Neural cell (in vitro differentiated cells): ENCODE data around the gene MEIS3. TPM values are rescaled to one million over a fixed set of nuclear protein-coding genes. Genes with fewer than 3 reads are reported as not detected.

Experiments
- H2AFZ ChIP-seq: fragments of 200-600, 300-800 bp; sonication (generic), shearing (Covaris generic); 2 replicates; pipeline ENCODE4 v1.6.0; 2014; ENCODE audit warnings: low read depth, mild to moderate bottlenecking, antibody characterized with exemption, low read length, moderate library complexity
- H3F3A ChIP-seq: fragments of 200-600 bp; shearing (Covaris generic); 2 replicates; pipeline ENCODE4 v1.6.1; 2016; ENCODE audit warnings: mild to moderate bottlenecking, moderate library complexity, mixed read lengths, antibody characterized with exemption, low read length; ENCODE audit not compliant: insufficient read depth, poor library complexity, severe bottlenecking
- H3K27ac ChIP-seq: fragments of 200-600, 300-800 bp; sonication (generic), shearing (Covaris generic); 2 replicates; pipeline ENCODE4 v1.5.1; 2014; ENCODE audit warnings: mild to moderate bottlenecking, low read length, moderate library complexity
- H3K27me3 ChIP-seq: fragments of 300-800, 200-600 bp; sonication (generic), shearing (Covaris generic); 2 replicates; pipeline ENCODE4 v1.6.0; 2014; ENCODE audit warnings: mild to moderate bottlenecking, low read depth, low read length, moderate library complexity; ENCODE audit not compliant: insufficient read depth
- H3K36me3 ChIP-seq: fragments of 300-800, 200-600 bp; sonication (generic), shearing (Covaris generic); 2 replicates; pipeline ENCODE4 v1.5.1; 2014; ENCODE audit warnings: mild to moderate bottlenecking, antibody characterized with exemption, low read length, moderate library complexity; ENCODE audit not compliant: insufficient read depth
- H3K4me2 ChIP-seq: fragments of 300-800, 200-600 bp; sonication (generic), shearing (Covaris generic); 2 replicates; pipeline ENCODE4 v1.6.0; 2014; ENCODE audit warnings: mild to moderate bottlenecking, low read length
- H3K4me3 ChIP-seq: fragments of 300-800, 200-600 bp; sonication (generic), shearing (Covaris generic); 2 replicates; pipeline ENCODE4 v1.5.1; 2014; ENCODE audit warnings: mild to moderate bottlenecking, low read length, moderate library complexity
- H3K79me2 ChIP-seq: fragments of 200-600 bp; shearing (Covaris generic); replicated peaks from 2 replicates; pipeline ENCODE4 v1.6.0; 2014; ENCODE audit warnings: mild to moderate bottlenecking, low read length, moderate library complexity; ENCODE audit not compliant: insufficient read depth
- H3K9ac ChIP-seq: fragments of 300-800, 200-600 bp; sonication (generic), shearing (Covaris generic); 2 replicates; pipeline ENCODE4 v1.6.1; 2016; ENCODE audit warnings: mild to moderate bottlenecking, low read length, mixed read lengths
- H3K9me2 ChIP-seq: fragments of 200-600 bp; shearing (Covaris generic); 2 replicates; pipeline ENCODE4 v1.6.1; 2016; ENCODE audit warnings: mild to moderate bottlenecking, low read length, mixed read lengths; ENCODE audit not compliant: insufficient read depth
- H3K9me3 ChIP-seq: fragments of 200-600, 300-800 bp; sonication (generic), shearing (Covaris generic); 2 replicates; pipeline ENCODE4 v1.6.1; 2016; ENCODE audit warnings: mild to moderate bottlenecking, mixed run types, low read length, moderate library complexity, mixed read lengths
- H4K20me1 ChIP-seq: fragments of 200-600 bp; shearing (Covaris generic); 2 replicates; pipeline ENCODE4 v1.6.1; 2016; ENCODE audit warnings: mild to moderate bottlenecking, mixed run types; ENCODE audit not compliant: insufficient read depth
- EP300 ChIP-seq: fragments of 450-650 bp; conservative IDR thresholded peaks from 2 replicates; pipeline ENCODE4 v1.6.1; 2014; ENCODE audit warnings: antibody characterized with exemption, mild to moderate bottlenecking, moderate library complexity; ENCODE audit not compliant: poor library complexity, severe bottlenecking
- EZH2 ChIP-seq: fragments of 200-600, 300-800 bp; shearing (Covaris generic), sonication (generic); IDR thresholded peaks from 2 replicates; pipeline ENCODE4 v1.6.1; 2014; ENCODE audit warnings: antibody characterized with exemption, low read length, borderline replicate concordance, mild to moderate bottlenecking; ENCODE audit not compliant: insufficient read depth, poor library complexity, severe bottlenecking
- MXI1 ChIP-seq: fragments of 450-650 bp; conservative IDR thresholded peaks from 2 replicates; pipeline ENCODE4 v1.6.1; 2014; ENCODE audit warnings: antibody characterized with exemption, mild to moderate bottlenecking; ENCODE audit not compliant: poor library complexity, severe bottlenecking
- POLR2AphosphoS5 ChIP-seq: IDR thresholded peaks from 2 replicates; pipeline ENCODE4 v1.6.1; 2012
- TAF1 ChIP-seq: IDR thresholded peaks from 2 replicates; pipeline ENCODE4 v1.6.1; 2012; ENCODE audit warnings: low read depth
- polyA plus RNA-seq: library from polyadenylated mRNA; depleted of rRNA; stranded (reverse); fragments of >200 nt; gene quantifications from 2 replicates; pipeline ENCODE4 v1.2.3, GENCODE V29; 2014
- TF ChIP-seq, protein P1 (sequence below): IDR thresholded peaks from 2 replicates; pipeline ENCODE4 v1.6.1; 2012; ENCODE audit warnings: borderline replicate concordance

Gene MEIS3
- polyA plus RNA-seq, 1 donor from 2014 or later: 379 TPM

DNA sequence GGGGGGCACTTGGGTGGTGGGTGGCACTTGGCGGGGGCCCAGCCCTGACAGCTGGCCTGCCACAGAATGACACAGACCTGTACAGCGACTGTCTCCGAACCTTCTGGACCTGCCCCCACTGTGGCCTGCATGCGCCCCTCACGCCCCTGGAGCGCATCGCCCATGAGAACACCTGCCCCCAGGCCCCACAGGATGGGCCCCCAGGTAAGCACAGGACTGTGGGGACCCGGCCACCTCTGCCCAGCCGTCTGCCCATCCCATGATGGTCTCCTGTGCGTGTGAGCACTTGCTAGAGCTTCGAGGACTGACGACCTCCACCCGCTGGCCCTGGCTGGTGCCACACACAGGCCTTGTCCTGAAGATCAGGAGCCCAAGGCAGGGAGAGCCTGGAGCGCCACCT lies 38.2 kb downstream of the MEIS3 start:
- TF ChIP-seq, protein P1, sequence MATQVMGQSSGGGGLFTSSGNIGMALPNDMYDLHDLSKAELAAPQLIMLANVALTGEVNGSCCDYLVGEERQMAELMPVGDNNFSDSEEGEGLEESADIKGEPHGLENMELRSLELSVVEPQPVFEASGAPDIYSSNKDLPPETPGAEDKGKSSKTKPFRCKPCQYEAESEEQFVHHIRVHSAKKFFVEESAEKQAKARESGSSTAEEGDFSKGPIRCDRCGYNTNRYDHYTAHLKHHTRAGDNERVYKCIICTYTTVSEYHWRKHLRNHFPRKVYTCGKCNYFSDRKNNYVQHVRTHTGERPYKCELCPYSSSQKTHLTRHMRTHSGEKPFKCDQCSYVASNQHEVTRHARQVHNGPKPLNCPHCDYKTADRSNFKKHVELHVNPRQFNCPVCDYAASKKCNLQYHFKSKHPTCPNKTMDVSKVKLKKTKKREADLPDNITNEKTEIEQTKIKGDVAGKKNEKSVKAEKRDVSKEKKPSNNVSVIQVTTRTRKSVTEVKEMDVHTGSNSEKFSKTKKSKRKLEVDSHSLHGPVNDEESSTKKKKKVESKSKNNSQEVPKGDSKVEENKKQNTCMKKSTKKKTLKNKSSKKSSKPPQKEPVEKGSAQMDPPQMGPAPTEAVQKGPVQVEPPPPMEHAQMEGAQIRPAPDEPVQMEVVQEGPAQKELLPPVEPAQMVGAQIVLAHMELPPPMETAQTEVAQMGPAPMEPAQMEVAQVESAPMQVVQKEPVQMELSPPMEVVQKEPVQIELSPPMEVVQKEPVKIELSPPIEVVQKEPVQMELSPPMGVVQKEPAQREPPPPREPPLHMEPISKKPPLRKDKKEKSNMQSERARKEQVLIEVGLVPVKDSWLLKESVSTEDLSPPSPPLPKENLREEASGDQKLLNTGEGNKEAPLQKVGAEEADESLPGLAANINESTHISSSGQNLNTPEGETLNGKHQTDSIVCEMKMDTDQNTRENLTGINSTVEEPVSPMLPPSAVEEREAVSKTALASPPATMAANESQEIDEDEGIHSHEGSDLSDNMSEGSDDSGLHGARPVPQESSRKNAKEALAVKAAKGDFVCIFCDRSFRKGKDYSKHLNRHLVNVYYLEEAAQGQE: no peak
- TF ChIP-seq EZH2: no peak
- Histone ChIP-seq H3F3A (no peaks in the 10 kb centered on the region), H3K36me3 (no peaks in the 10 kb centered on the region), H3K4me3 (no peak overlapping the region), H3K9me3 (no peaks in the 10 kb centered on the region), H3K9ac (no peak overlapping the region), H3K4me2 (no peak overlapping the region), H3K27me3 (no peaks in the 10 kb centered on the region), H2AFZ (no peak overlapping the region), H3K27ac (no peak overlapping the region), H3K9me2 (no peaks in the 10 kb centered on the region), H4K20me1 (no peaks in the 10 kb centered on the region), H3K79me2 (no peaks in the 10 kb centered on the region)

DNA sequence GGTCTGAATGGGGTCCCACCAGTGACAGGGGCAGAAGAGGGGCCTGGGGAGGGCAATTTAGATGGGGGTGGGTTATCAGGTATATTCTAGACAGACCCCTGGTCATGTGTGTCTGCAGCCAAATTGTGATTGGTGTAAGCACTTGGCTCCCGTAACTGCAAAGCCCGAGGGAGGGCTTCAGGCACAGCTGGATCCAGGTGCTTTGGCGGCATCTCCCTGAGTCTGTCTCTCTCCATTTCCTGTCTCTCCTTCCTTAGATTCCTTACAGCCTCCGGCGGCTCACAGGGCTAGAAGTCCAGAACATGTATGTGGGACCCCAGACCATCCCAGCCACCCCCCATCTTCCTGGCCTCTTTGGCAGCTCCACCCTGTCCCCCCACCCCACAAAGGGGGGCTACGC lies 38.8 kb downstream of the MEIS3 start:
- H3K27ac ChIP-seq: no peak overlapping the region

More for the DNA sequence above, 38.8 kb downstream of the MEIS3 start:
- no peaks in the 10 kb centered on the region for H3F3A ChIP-seq
- H3K9ac ChIP-seq: no peak overlapping the region
- no peaks in the 10 kb centered on the region for H4K20me1 ChIP-seq
- no peak overlapping the region for H2AFZ ChIP-seq
- H3K4me3 ChIP-seq: no peak overlapping the region
- H3K79me2 ChIP-seq: no peaks in the 10 kb centered on the region
- no peaks in the 10 kb centered on the region for H3K9me3 ChIP-seq
- TF ChIP-seq MXI1 (no peak), POLR2AphosphoS5 (no peak), EP300 (no peak), TAF1 (no peak)
- TF ChIP-seq, protein P1: no peak
- H3K27me3 ChIP-seq: no peaks in the 10 kb centered on the region
- no peaks in the 10 kb centered on the region for H3K9me2 ChIP-seq
- H3K4me2 ChIP-seq: no peak overlapping the region
- H3K36me3 ChIP-seq: no peaks in the 10 kb centered on the region
